Chondrocyte (in vitro differentiated cells): ENCODE data around the gene DCK. TPM values are rescaled to one million over a fixed set of nuclear protein-coding genes. Genes with fewer than 3 reads are reported as not detected.

ENCODE experiments used
- DNase-seq: peaks from one replicate; pipeline ENCODE4 v3.0.0; 2021; ENCODE audit warnings: mixed read lengths, low spot score
- H3K27ac Mint-ChIP-seq: one replicate; pipeline ENCODE4 v1.8.0; 2021; ENCODE audit warnings: mild to moderate bottlenecking, moderate library complexity, mixed read lengths; ENCODE audit not compliant: unreplicated experiment
- H3K27me3 Mint-ChIP-seq: 2 replicates; pipeline ENCODE4 v1.8.0; 2021; ENCODE audit warnings: low read depth, mixed read lengths
- H3K36me3 Mint-ChIP-seq: 2 replicates; pipeline ENCODE4 v1.8.0; 2021; ENCODE audit warnings: low read depth, mixed read lengths
- H3K4me1 Mint-ChIP-seq: 2 replicates; pipeline ENCODE4 v1.8.0; 2021; ENCODE audit warnings: low read depth, mild to moderate bottlenecking, mixed read lengths
- H3K4me3 Mint-ChIP-seq: one replicate; pipeline ENCODE4 v1.8.0; 2021; ENCODE audit warnings: mild to moderate bottlenecking, moderate library complexity, mixed read lengths; ENCODE audit not compliant: unreplicated experiment
- H3K9me3 Mint-ChIP-seq: 2 replicates; pipeline ENCODE4 v1.8.0; 2021; ENCODE audit warnings: low read depth, mixed read lengths
- total RNA-seq: library from RNA; stranded (reverse); gene quantifications from 3 replicates; pipeline ENCODE4 v1.2.1, GENCODE V29; 2021
- TF ChIP-seq, protein P1 (sequence below): fragments of 200-600 bp; sonication (generic); IDR thresholded peaks from 2 replicates; pipeline ENCODE4 v1.5.0; 2021; ENCODE audit warnings: antibody characterized with exemption, mild to moderate bottlenecking, moderate library complexity

Gene DCK
- total RNA-seq, 1 donor from 2014 or later = 14.9 TPM

DNA sequence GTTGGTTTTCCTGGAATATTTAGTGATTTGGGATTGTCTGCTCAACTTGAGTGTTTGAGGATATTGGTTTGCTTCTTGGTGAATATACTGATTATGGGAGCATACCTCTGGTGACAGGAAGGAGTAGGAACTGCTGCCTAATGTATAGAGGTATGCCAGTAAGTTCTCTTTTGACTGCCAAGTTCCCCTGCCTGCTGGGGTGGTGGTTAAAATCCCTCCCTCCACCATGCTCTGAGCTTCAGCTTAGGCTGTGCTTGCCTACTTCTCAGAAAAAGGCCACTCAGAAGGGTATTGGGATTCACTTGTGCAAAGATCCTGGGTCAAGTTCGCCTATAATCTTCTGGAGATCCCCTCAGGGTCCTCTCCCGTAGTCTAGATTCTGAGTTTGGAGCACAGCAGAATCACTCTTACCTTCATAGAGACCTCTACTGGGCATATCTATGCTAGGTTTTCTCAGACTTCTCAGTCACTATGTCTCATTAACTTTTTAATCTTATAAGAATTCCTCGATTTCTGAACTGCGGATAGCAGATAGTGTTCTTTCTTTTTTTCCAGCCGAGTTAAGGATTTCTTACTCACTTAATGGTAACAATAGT lies 44.7 kb upstream of the DCK start:
- no peak overlapping the region for H3K4me3 Mint-ChIP-seq
- H3K36me3 Mint-ChIP-seq = peaks cover 2% of the 10 kb centered on the region
- H3K27ac Mint-ChIP-seq = peak overlapping the region; percentile 9
- DNase-seq = no peak
- peaks cover 45% of the 10 kb centered on the region for H3K4me1 Mint-ChIP-seq
- H3K9me3 Mint-ChIP-seq = no peaks in the 10 kb centered on the region
- TF ChIP-seq, protein P1, sequence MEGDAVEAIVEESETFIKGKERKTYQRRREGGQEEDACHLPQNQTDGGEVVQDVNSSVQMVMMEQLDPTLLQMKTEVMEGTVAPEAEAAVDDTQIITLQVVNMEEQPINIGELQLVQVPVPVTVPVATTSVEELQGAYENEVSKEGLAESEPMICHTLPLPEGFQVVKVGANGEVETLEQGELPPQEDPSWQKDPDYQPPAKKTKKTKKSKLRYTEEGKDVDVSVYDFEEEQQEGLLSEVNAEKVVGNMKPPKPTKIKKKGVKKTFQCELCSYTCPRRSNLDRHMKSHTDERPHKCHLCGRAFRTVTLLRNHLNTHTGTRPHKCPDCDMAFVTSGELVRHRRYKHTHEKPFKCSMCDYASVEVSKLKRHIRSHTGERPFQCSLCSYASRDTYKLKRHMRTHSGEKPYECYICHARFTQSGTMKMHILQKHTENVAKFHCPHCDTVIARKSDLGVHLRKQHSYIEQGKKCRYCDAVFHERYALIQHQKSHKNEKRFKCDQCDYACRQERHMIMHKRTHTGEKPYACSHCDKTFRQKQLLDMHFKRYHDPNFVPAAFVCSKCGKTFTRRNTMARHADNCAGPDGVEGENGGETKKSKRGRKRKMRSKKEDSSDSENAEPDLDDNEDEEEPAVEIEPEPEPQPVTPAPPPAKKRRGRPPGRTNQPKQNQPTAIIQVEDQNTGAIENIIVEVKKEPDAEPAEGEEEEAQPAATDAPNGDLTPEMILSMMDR = peak; percentile 45
- H3K27me3 Mint-ChIP-seq = no peaks in the 10 kb centered on the region

DNA sequence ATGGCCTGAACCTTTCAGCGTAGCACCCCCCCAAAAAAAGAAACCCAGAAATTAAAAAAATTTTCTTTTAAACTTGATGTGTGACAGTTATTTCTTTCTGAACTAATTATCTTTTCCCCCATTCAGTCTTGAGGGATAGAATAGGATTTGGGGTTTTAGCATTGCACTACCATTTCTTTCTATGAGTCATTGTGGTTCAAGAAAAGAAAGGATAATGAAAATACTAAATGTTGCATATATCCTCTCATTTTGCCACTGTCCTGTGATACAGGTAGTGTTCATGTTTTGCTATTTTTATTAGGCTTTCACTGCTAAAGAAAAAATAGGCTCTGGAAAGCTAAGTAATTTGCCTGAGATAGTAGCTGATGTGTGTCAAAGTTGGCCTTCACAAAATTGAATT lies 39.4 kb upstream of the DCK start:
- Mint-ChIP-seq H3K27me3 (no peaks in the 10 kb centered on the region), H3K36me3 (no peaks in the 10 kb centered on the region), H3K9me3 (no peaks in the 10 kb centered on the region), H3K4me3 (no peak overlapping the region), H3K4me1 (peaks cover 26% of the 10 kb centered on the region), H3K27ac (no peak overlapping the region)
- TF ChIP-seq, protein P1 = no peak
- no peak for DNase-seq

DNA sequence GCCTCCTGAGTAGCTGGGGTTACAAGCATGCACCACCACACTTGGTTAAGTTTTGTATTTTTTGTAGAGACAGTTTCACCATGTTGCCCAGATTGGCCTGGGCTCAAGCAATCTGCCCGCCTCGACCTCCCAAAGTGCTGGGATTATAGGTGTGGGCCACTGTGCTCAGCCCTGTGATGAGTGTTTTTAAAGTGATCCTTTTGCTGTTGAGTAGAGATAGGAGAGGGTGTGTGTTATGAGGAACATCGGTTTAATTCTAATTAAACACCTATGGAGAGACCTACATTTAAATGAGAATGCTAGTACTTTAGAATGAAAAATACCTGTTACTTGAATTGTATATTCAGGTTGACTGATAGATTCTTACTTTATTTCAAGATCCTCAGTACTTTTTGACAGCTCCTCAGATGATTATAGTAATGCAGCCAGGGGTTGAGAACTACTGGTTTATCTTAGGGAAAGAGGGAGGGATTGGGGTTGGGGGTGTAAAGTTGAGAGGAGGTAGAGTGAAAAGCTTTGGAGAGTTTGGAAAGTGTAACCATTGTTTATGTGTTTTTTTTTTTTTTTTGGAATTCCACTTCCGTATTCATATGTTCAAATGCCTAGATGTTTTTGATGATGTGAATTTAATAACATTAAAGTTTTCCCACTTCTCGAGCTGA lies 36.8 kb upstream of the DCK start:
- Mint-ChIP-seq H3K4me3 (no peak overlapping the region), H3K36me3 (peaks cover 3% of the 10 kb centered on the region), H3K27ac (no peak overlapping the region), H3K27me3 (no peaks in the 10 kb centered on the region), H3K4me1 (peaks cover 19% of the 10 kb centered on the region), H3K9me3 (no peaks in the 10 kb centered on the region)
- TF ChIP-seq, protein P1 = no peak
- DNase-seq = no peak

DNA sequence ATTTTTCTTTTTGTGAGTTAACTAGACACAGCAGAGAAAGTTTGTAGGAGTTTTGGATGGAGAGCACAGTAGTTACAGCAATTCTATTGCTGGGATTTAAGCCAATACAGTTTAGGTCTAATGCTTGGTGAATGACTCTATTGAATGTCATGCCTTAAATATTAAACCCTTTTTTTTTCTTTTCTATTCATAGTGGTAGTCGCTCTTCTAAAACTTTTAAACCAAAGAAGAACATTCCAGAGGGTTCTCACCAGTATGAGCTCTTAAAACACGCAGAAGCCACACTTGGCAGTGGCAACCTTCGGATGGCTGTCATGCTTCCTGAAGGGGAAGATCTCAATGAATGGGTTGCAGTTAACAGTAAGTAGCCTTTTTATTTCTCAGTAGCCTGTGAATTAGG lies 34.8 kb upstream of the DCK start:
- no peaks in the 10 kb centered on the region for H3K27me3 Mint-ChIP-seq
- TF ChIP-seq, protein P1 = no peak
- H3K4me3 Mint-ChIP-seq = no peak overlapping the region
- peak overlapping the region; percentile 85 for H3K27ac Mint-ChIP-seq
- DNase-seq = no peak
- H3K9me3 Mint-ChIP-seq = no peaks in the 10 kb centered on the region
- H3K36me3 Mint-ChIP-seq = peaks cover 3% of the 10 kb centered on the region
- H3K4me1 Mint-ChIP-seq = peaks cover 16% of the 10 kb centered on the region

DNA sequence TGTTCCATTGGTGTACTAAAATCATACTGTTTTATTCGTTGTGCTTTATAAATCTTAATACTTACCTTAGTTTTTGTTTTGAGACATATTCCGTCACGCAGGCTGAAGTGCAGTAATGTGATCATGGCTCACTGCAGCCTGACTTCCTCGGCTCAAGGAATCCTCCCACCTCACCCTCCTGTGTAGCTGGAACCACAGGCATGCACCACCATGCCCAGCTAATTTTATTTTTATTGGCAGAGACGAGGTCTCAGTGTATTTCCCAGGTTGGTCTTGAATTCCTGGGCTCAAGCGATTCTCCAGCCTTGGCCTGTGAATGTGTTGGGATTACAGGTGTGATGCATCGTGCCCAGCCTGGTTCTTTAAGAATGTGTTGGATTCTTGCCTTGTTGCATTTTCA lies 24.4 kb upstream of the DCK start:
- TF ChIP-seq, protein P1 = no peak

More for the DNA sequence above, 24.4 kb upstream of the DCK start:
- Mint-ChIP-seq H3K36me3 (peaks cover 7% of the 10 kb centered on the region), H3K4me1 (peaks cover 10% of the 10 kb centered on the region), H3K27me3 (no peaks in the 10 kb centered on the region), H3K27ac (peak overlapping the region; percentile 81), H3K9me3 (no peaks in the 10 kb centered on the region), H3K4me3 (no peak overlapping the region)
- DNase-seq = no peak
